ENCODE measurements around the gene HSD17B2.
A peak's percentile ranks its signal among the peaks of the same experiment; 100 is the strongest.
"Not testable (repeated sequence)": the region's sequence is repeated elsewhere in the genome, so short reads cannot be mapped to it uniquely, and the experiment has no call there.

HSD17B2 gene, protein sequence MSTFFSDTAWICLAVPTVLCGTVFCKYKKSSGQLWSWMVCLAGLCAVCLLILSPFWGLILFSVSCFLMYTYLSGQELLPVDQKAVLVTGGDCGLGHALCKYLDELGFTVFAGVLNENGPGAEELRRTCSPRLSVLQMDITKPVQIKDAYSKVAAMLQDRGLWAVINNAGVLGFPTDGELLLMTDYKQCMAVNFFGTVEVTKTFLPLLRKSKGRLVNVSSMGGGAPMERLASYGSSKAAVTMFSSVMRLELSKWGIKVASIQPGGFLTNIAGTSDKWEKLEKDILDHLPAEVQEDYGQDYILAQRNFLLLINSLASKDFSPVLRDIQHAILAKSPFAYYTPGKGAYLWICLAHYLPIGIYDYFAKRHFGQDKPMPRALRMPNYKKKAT
- 0 reads per million in 2 donors for total RNA-seq

DNA sequence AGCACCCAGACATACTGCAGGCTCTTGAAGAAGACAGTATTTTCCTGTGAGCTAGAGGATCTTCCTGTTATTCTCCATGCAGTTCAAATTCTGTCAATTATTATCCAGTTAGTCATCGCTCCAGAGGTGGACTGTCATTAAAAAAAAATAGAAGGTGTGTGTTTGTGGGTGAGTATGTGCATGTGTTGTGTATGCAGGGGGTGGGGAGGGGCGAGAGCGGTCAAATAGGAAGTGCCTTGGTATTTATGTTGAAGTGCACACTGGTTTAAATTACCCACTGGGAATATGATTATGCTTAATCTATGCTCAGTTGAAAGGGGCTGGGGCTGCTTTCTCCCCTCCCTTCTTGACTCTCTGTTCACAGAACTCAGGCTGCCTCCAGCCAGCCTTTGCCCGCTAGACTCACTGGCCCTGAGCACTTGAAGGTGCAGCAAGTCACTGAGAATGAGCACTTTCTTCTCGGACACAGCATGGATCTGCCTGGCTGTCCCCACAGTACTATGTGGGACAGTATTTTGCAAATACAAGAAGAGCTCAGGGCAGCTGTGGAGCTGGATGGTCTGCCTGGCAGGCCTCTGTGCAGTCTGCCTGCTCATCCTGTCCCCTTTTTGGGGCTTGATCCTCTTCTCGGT, at the start of gene HSD17B2:
TSS of gene HSD17B2 (plus strand) at position 273 of the 632 bp plus-strand sequence. CDS start at position 445, 172 bp downstream.
- no peak for DNase-seq

DNA sequence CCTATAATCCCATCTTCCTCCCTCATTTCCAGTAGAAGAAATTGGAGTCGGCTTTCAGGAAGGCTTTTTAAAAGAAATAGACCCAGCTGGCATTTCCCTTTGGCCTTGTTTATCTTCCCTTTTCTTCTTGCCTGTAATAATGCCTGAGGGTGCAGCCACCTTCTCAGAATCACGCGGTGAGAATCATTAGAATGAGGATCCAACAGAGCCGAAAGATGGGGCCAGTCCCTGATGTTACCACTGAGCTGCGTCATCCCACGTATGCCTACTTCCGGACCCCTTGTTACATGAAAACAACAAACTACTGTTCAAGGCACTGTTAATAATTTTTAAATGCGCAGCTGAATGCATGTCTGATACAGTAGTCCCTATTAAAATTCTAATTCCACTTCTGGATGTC, 47.9 kb upstream of the HSD17B2 start:
- DNase-seq: no peak

DNA sequence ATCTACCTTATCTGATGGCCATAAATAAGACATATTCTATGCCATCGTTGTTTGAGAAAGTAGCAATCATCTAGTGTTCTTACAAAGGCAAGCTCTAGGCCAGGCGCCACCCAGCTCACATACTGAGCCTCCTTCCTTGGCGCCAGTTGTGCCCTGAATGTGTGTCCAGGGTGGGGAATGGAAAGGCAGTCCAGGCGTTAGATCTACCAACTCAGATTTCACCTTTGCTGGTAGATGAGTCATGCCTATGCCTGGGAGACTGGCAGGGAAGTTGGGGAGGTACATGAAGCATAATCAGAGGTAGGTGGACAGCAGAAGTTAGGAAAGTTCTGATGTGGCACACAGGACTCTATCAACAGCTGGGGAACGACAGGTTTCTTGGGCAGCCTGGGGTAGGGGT, 47.3 kb upstream of the HSD17B2 start:
- DNase-seq: no peak

DNA sequence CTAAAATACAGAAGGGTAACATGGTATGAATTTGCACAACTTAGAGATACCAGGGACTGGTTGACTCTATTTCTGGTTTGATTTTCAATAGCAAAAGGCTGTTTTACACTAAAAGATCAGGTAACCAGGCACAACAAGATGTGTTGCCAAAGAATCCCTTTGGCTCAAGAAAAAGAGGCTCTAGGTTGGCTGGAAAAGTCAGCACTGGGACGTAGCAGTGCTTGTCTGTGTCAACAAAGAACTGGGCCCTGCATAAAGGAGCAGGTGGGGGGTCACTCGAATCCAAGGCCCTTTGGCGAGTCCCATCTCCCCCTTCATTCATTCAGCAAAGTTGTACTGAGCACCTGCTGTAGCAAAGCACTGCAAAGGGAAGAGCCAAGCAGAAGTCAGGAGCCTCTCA, 42.2 kb upstream of the HSD17B2 start:
- no peak for DNase-seq

DNA sequence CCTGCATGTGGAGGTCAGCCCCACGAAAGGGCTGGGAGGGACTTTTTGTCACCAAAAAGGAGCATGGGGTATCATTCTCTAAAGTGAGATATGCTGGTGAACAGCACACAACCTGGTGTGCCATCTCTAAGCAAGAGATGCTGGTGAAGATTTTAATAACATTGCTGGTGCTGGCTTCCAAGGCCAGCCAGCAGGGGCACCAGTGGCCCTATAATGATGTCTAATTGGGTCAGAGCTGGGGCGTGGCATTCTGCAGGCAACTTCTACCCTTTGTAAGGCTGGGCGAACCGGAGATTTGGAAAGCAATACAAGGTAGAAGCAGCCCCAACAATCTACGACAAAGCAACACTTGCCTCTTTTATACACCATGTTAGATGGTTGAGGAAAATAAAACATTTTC, 40.6 kb upstream of the HSD17B2 start:
- no peak for DNase-seq

DNA sequence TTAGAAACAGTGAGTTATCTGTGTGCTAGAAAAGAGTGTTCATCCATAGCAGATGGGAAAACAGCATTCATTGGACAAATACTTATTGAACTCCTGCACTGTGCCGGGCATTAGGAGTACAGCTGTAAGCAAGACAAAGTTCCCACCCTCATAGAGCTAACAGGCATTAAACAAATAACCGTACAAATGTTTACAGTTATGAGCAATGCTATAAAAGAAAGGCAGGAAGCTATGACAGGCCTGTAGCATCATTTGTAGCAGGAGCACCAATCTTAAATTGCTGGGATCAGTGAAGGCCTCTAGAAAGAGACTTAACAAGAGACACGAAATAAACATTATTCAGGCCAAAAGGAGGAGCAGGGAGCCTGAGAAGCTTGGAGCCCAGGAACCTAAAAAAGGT, 39.4 kb upstream of the HSD17B2 start:
- no peak for DNase-seq

DNA sequence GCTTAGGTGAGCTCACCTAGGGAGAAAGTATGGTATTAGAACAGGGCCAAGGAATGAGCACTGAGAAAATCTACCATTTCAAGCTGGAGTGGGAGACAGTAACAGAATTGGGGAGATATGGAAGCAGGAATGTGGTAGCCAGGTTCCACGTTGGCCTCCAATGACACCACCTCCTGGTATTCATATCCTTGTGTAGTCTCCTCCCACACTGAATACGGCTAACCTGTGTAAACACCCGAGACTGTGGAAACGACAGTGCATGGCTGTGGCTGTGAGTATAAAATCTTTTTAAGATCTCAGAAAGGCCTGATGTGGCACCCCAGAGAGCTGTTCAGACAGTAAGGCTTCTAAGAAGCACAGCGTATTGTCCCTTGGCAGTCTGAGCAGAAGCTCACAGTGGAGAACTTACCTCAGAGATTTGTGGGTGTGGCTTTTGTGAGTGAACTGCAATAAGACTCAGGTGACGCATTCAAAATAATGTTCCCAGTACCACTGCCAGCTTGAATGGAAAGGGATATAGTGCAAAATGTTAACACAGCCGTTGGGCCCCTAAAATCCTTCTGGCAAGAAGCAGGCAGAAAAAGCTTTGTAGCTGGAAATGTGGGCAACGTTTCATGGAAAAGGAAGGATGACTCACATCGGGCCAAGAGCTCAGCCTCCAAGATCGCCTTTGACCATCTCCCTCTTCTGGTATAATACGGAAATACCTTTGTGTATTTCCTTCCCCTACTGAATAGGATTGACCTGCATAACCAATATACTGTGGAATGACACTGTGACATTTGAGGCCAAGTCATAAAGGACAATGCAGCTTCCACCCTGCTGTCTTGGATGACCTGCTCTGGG, 38.2 kb upstream of the HSD17B2 start:
- no peak for DNase-seq

DNA sequence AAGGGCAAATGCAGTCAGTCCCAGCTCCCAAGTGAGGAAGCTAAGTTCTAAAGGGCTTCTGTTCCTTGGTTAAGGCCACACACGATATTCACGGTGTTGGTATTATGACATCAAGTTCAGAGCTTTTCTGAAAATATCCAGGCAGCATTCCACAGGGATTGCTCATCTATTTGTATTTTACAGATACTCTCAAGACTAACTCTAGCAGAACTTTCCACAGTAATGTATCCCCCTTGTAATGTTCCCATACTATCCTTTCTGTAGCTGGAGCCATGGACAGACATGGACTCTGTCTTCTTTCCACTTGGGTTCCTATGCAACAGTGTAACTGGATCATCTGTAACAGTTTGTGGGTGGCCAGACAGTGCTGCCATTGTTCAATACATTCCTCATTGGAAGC, 37.3 kb upstream of the HSD17B2 start:
- DNase-seq: no peak

DNA sequence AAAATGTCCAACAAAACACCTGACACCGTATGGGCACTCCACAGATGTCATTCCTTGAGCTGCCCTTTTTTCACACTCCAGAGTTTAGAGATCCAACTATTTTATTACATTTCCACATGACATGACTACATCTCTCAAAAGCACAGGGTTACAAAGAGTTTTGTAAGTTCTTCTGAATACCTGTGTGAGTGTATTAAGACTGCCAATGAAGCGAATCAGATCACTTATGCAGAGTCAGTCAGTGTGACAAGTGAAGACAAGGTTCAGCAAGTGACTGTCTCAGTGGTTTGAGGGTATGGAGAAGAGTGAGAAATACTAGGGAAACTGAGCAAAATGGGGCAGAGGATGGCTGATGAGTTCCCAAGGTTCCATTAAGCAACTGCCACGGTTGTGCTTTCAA, 32.2 kb upstream of the HSD17B2 start:
- DNase-seq: no peak

DNA sequence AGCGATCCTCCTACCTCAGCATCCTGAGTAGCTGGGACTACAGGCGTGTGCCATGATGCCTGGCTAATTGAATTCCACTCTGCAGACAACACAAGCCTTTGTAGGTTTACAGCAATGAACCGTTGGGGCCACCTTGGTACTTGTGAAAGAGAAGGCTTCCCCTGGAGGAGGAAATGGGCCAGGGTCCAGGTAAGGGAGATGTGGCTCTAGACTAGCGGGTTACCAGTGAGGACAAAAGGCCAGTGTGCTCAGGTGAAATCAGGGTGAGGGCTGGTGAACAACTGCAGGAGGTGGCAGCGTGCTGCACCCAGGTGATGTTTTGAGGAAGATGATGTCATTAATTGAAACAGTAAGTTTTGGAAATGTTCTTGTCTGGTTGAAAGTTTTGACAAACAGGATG, 30.5 kb upstream of the HSD17B2 start:
- no peak for DNase-seq

DNA sequence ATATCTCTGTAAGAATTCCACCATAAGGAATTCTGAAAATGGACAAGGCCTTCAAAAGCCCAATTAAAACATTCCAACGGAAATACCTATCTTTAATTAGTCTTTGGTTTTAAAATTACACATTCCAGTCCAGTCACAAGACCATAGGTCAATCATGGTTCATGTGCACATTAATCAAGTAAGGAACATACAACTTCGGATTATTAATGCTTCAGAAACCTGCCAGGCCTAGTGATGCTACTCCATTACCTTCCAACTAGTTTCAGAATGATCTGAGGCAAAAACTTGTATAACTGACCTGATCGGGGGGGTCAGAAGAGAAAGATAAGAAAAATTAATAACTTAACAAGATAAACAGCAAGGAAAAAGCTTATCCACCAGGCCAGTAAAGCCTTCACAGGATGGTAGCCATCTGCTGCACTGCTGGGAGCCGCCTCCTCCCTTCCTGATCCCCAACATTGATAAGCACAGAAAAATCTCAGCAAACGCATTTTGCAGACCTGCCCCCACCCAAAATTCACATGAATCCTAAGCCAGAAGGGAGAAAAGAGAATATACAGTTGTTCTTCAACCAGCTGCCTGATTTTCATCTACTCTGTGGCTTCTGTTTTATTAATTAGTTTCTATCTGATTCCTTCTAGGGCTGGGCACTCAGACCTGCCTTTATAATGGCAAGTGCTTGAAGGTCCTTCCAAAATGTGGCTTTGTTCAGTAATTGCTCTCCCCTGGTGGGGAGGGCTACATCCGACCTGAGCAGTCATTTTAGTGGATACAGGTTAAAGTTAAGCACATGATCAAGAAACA, 29.8 kb upstream of the HSD17B2 start:
- no peak for DNase-seq

DNA sequence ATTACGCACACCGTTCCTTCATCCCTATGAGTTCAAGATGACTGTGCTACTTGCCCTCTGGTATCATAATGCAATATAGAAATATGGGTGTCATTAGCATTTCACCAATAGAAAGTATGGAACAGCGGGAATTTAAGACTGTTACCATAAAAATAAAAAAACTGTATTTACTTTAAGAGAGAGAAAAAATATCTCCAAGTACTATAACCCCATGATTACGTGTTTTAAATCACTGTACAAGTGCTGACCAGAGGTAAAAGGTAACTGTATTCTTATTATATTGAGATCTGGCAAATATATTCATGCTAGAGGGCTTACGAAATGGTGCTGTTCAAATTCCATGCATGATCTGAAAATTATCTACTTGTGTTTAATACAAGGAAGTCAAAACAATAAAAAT, 29.0 kb upstream of the HSD17B2 start:
- no peak for DNase-seq

DNA sequence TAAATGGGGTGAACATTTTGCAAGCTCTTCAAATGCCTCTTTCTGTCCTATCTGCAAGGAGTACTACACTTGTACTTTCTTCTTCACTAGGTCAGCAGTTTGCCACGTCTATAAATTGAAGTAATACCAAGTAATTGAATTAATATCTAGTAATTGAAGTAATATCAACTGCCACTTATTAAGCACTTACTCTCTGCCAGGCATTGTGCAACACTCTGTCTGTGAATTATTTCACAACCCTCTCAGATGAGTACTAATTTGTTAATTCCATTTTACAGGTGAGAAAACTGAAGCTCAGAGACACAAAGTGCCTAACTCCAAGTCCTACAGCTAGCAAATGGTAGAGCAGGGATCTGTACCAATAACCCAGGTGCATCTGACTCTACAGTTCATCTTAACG, 27.9 kb upstream of the HSD17B2 start:
- no peak for DNase-seq

DNA sequence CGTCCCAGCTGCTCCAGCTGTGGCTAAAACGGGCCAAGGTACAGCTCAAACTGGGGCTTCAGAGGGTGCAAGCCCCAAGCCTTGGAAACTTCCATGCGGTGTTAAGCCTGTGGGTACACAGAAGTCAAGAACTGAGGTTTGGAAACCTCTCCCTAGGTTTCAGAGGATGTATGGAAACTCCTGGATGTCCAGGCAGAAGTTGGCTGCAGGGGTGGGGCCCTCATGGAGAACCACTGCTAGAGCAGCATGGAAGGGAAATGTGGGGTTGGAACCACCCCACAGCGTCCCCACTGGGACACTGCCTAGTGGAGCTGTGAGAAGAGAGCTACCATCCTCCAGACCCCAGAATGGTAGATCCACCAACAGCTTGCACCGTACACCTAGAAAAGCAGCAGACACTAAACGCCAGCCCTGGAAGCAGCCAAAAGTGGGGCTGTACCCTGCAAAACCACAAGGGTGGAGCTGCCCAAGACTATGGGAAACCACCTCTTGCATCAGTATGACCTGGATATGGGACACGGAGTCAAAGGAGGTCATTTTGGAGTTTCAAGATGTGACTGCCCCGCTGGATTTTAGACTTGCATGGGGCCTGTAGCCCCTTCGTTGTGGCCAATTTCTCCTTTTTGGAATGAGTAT, 26.0 kb upstream of the HSD17B2 start:
- DNase-seq: peak in 1 of 5 experiments; percentile 12

DNA sequence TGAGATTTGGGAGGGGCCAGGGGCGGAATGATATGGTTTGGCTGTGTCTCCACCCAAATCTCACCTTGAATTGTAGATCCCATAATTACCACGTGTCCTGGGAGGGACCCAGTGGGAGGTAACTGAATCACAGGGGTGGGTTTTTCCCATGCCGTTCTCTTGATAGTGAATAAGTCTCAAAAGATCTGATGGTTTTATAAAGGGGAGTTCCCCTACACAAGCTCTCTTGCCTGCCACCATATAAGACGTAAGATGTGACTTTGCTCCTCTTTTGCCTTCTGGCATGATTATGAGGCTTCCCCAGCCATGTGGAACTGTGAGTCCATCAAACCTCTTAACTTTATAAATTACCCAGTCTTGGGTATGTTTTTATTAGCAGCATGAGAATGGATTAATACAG, 25.3 kb upstream of the HSD17B2 start:
- DNase-seq: not testable (repeated sequence)

DNA sequence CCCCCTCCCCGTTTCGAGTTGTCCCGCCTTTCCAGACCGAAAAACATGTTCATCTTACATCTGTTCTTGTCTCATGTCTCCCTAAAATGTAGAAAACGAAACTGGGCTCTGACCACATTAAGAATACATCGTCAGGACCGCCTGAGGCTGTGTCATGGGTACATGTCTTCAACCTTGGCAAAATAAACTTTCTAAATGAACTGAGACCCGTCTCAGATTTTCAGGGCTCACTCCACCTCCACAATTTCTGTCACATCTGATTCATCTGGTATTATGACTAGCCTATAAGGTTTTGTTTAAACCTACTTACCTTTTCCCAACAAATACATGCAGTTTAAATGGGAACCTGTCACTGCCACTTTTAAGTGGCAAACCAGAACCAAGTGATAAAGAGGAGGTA, 24.4 kb upstream of the HSD17B2 start:
- no peak for DNase-seq

DNA sequence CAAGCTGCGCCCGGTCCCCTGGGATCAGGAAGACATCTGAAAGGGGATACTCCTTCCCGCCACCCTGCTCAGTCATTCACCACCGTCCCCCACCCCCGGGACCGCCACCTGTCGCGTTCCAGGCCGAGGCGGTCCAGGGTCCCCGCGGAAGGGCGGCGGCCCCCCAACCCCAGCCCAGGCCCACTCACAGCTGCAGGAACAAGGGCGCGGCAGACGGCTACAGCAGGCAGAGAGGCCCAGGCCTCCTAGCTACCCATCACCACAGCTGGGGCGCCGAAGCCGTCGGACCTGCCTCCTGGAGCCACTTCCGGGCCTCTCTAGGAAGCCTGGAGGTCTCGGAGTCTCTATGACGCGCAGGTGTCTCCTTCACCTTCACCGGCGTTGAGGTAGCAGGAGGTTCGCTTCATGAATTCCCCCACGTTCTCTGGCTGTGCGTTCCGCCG, 23.8 kb upstream of the HSD17B2 start, which contains the start of gene SDR42E1:
TSS of gene SDR42E1 (minus strand) at position 272 of the 443 bp plus-strand sequence. CDS start 10,612 bp downstream, outside the sequence.
- DNase-seq: peak; percentile 15 to 81 (median 34)

DNA sequence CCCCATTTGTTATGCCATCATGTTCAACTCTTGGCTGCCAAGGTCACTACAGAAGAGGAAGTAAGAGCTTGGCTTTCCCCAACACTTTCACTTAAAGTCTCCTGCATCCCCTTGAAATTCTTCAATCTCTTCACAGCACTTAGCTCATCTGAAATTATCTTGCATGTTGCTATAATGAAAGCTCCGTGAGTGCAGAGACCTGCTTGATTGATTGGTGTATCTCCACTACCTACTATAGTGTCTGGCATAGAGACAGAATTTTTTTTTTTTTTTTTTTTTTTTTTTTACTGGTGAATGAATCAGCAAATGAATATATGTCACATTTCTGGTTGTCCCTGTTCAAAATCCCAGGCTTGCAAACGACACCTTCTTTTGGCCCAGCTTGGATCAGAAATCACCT, 21.9 kb upstream of the HSD17B2 start:
- no peak for DNase-seq

DNA sequence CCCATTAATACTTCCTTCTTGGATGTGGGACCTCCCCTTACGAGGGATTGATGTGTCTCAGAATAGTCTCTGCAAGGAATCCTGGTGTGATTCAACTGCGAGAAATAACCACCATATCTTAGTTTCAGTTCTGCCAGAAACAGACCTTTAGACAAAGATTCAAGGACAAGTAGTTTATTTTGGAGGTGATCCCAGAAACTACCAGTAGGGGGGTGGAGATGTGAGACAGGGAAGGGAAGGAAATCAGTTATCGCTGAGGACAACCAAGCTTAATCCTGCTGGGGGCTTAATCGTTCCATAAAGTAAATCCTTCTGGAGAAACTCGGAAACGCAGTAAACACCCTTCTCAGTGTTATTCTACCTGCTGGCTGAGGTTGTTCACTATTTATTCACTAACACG, 18.8 kb upstream of the HSD17B2 start:
- DNase-seq: no peak

DNA sequence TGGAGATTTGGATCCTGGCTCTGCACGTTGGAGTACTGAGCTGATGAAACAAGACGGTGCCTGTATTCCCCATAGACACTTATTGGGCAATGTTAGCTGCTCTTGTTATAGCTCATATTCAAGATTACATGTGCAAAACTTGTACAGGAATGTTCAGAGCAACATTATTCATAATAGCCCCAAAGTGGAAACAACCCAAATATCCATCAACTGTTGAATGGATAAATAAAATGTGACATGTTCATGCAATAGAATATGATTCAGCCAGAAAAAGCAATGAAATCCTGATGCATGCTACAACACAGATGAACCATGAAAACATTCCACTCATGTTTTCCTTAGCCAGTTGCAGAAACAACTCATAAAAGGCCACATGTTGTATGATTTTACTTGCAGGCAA, 18.1 kb upstream of the HSD17B2 start:
- DNase-seq: no peak

DNA sequence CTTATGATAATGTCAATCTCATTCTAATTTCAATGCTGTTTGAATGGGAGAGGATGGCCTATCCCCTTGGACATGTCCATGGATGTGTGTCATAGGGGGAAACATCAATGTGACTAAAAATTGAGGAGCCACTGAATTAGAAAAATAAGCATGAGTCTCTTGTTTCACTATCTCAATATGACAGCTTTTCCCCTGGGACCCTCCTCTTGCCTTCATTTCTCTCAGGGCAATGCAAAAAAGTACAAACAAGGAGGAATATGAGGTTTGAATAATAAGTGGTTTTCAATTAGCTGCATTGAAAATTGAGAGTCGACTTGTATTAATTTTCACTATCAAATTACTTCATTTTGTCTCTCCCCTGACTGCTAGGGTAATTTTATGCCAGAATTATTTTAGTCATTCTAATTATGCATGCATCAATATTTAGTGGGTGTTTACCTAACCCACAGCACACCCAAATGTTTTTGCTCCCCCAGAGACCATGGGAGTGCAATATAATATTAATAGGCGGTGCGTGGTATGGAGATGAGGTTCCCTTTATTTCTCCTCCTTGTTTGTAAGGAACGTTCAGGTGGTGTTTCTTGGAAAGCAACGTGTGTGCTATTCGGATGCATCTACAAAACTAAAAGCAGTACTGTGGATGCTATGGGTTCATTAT, 17.0 kb upstream of the HSD17B2 start:
- no peak for DNase-seq
